Measurements from ENCODE around the gene GTF3A. TPM values are rescaled to one million over a fixed set of nuclear protein-coding genes. Genes with fewer than 3 reads are reported as not detected.

Gene GTF3A
- total RNA-seq, 1 experiment from 2014 or later: 95.0 TPM

DNA sequence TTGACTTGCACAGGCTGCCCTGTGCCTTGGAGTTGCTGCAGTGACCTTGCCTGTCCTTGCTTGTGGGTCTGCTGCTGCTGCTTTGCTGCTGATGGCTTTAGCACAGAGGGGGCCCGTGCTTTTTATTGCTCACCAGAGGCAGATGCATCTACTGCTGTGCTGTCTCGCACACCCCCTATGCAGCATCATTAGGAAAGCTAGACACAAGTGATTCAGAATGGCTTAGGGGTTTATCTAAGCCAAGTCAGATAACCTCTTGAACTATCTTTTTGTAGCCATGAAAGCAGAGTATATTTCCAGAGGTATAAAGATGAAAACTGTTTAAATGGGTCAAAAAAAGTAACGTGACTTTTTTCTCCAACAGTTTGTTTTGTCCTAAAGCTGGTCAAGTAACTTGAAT is 7.8 kb downstream of the GTF3A start:
- Mint-ChIP-seq H3K4me1 (ENCODE audit: low read depth, unreplicated experiment) (peaks cover 8% of the 10 kb centered on the region), H3K36me3 (ENCODE audit: insufficient read depth, unreplicated experiment) (peaks cover 17% of the 10 kb centered on the region), H3K27ac (ENCODE audit: unreplicated experiment) (no peak overlapping the region), H3K27me3 (ENCODE audit: unreplicated experiment) (no peaks in the 10 kb centered on the region), H3K4me3 (ENCODE audit: low read depth, unreplicated experiment) (no peak overlapping the region), H3K9me3 (ENCODE audit: low read depth, unreplicated experiment) (no peaks in the 10 kb centered on the region)
- no TSS peak for BruUV-seq (replicated peaks)
- CTCF ChIA-PET: interaction anchor here (0.6 kb wide), 1 partner anchor 1466 kb away, joined by 6 read pairs; no protein-coding TSS in a partner anchor
- TF ChIP-seq, protein P1, sequence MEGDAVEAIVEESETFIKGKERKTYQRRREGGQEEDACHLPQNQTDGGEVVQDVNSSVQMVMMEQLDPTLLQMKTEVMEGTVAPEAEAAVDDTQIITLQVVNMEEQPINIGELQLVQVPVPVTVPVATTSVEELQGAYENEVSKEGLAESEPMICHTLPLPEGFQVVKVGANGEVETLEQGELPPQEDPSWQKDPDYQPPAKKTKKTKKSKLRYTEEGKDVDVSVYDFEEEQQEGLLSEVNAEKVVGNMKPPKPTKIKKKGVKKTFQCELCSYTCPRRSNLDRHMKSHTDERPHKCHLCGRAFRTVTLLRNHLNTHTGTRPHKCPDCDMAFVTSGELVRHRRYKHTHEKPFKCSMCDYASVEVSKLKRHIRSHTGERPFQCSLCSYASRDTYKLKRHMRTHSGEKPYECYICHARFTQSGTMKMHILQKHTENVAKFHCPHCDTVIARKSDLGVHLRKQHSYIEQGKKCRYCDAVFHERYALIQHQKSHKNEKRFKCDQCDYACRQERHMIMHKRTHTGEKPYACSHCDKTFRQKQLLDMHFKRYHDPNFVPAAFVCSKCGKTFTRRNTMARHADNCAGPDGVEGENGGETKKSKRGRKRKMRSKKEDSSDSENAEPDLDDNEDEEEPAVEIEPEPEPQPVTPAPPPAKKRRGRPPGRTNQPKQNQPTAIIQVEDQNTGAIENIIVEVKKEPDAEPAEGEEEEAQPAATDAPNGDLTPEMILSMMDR (IDR thresholded peaks at IDR 0.05; ENCODE audit: unreplicated experiment): no peak
- intact Hi-C loops (cut with micrococcal nuclease; ENCODE audit: unreplicated experiment): no loop called here
- DNase-seq: no peak

DNA sequence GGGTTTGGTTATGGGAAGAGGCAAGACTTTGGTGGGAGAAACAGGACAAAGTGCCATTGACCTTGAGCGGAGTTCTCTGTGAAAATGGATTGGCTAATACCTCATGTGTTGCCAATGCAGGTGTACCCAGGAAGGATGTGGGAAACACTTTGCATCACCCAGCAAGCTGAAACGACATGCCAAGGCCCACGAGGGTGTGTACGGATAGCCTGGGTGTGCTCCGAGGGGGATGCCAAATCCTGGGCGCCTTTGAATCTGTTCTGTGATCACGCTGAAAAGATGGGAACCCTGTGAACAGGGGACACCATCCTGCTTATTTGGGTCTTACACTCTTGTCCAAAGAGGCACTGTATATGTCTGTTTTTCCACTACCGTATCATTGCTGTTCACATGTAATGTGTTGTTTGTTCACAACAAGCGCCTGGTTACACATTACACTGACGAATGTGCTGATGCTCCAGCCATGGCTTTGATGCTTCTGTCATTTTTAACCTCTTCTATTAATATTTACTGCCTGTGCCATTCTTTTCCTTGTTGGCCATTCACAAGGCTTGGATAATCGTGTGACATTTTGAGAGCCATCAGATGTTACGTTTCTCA is 8.3 kb downstream of the GTF3A start:
- H3K27me3 Mint-ChIP-seq (ENCODE audit: unreplicated experiment): no peaks in the 10 kb centered on the region
- H3K4me3 Mint-ChIP-seq (ENCODE audit: low read depth, unreplicated experiment): no peak overlapping the region
- H3K36me3 Mint-ChIP-seq (ENCODE audit: insufficient read depth, unreplicated experiment): peaks cover 15% of the 10 kb centered on the region
- no peak overlapping the region for H3K27ac Mint-ChIP-seq (ENCODE audit: unreplicated experiment)
- DNase-seq: no peak
- BruUV-seq (replicated peaks): no TSS peak
- H3K4me1 Mint-ChIP-seq (ENCODE audit: low read depth, unreplicated experiment): peaks cover 5% of the 10 kb centered on the region
- intact Hi-C loops (cut with micrococcal nuclease; ENCODE audit: unreplicated experiment): no loop called here
- TF ChIP-seq, protein P1 (IDR thresholded peaks at IDR 0.05; ENCODE audit: unreplicated experiment): no peak
- CTCF ChIA-PET: interaction anchor here (0.6 kb wide), 1 partner anchor 1467 kb away, joined by 6 read pairs; no protein-coding TSS in a partner anchor
- H3K9me3 Mint-ChIP-seq (ENCODE audit: low read depth, unreplicated experiment): no peaks in the 10 kb centered on the region

DNA sequence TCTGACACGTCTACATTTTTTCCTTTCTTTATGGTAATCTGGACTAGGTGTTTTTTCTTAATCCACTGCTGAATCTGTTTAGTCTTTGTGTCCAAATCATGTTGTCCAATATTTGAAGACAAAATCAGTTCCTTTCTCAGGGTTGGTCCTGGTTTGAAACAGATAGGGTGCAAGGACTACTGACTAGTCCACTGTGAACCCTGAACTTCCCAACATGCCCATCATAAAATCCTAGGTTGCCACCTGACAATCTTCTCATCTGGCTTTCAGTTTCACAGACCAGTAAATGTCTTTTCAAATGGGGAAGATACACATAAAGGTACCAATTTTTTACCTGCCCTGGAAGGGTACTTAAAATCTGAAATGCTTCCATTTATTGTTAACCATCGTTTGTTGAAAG is 12.7 kb downstream of the GTF3A start:
- TF ChIP-seq, protein P1 (IDR thresholded peaks at IDR 0.05; ENCODE audit: unreplicated experiment): no peak
- Mint-ChIP-seq H3K27me3 (ENCODE audit: unreplicated experiment) (no peaks in the 10 kb centered on the region), H3K9me3 (ENCODE audit: low read depth, unreplicated experiment) (no peaks in the 10 kb centered on the region), H3K27ac (ENCODE audit: unreplicated experiment) (no peak overlapping the region), H3K36me3 (ENCODE audit: insufficient read depth, unreplicated experiment) (peaks cover 11% of the 10 kb centered on the region), H3K4me1 (ENCODE audit: low read depth, unreplicated experiment) (peaks cover 6% of the 10 kb centered on the region), H3K4me3 (ENCODE audit: low read depth, unreplicated experiment) (no peak overlapping the region)
- no TSS peak for BruUV-seq (replicated peaks)
- intact Hi-C loops (cut with micrococcal nuclease; ENCODE audit: unreplicated experiment): no loop called here
- no peak for DNase-seq
- CTCF ChIA-PET: no interaction called here

DNA sequence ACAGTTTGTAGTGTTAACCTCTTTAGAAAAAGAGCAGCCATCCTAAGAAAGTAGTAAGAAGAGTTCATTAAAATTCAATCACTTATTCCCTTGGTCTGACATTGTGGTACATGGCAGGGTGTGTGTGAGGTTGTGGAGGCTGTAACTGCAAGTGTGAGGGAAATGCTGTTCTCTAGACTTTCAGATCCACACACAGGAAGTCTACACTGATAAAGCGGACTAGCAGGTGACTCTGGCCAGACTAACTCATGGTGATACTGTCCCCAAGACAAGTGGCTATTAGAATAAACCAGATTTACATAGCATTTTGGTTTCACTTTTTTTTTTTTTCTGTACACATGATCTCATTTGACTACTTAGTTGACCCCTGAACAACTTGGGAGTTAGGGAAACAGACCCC is 16.0 kb downstream of the GTF3A start:
- CTCF ChIA-PET: no interaction called here
- H3K9me3 Mint-ChIP-seq (ENCODE audit: low read depth, unreplicated experiment): no peaks in the 10 kb centered on the region
- H3K27ac Mint-ChIP-seq (ENCODE audit: unreplicated experiment): no peak overlapping the region
- H3K27me3 Mint-ChIP-seq (ENCODE audit: unreplicated experiment): no peaks in the 10 kb centered on the region
- BruUV-seq (replicated peaks): no TSS peak
- TF ChIP-seq, protein P1 (IDR thresholded peaks at IDR 0.05; ENCODE audit: unreplicated experiment): no peak
- H3K4me3 Mint-ChIP-seq (ENCODE audit: low read depth, unreplicated experiment): no peak overlapping the region
- intact Hi-C loops (cut with micrococcal nuclease; ENCODE audit: unreplicated experiment): no loop called here
- no peak for DNase-seq
- H3K4me1 Mint-ChIP-seq (ENCODE audit: low read depth, unreplicated experiment): peaks cover 15% of the 10 kb centered on the region
- no peaks in the 10 kb centered on the region for H3K36me3 Mint-ChIP-seq (ENCODE audit: insufficient read depth, unreplicated experiment)

Data from Calu3 (cell line).